H1 (cell line): ENCODE measurements around the gene LMNA. TPM values are rescaled to one million over a fixed set of nuclear protein-coding genes. Genes with fewer than 3 reads are reported as not detected.

Experiments used
- CTCF ChIA-PET: fragments of 300-600 bp; sonication (Branson Sonifier 250); formaldehyde crosslinking; loops from one replicate; lab custom pipeline; 2021; ENCODE audit not compliant: partially characterized antibody; lab: Charles Lee
- POLR2A ChIA-PET: fragments of 300-600 bp; sonication (Branson Sonifier 250); formaldehyde crosslinking; loops from one replicate; lab custom pipeline; 2021; ENCODE audit warnings: inconsistent platforms; ENCODE audit not compliant: partially characterized antibody; lab: Charles Lee
- DNase-seq, 2 experiments: peaks; one replicate each; pipeline versions ENCODE4 v3.0.0 to v3.0.0-alpha.2; 2010 to 2022; ENCODE audit warnings: low spot score in 2 of 2, low read depth in 1 of 2, mixed read lengths in 1 of 2
- FAIRE-seq: peaks from 2 replicates; lab custom pipeline; 2011; peaks lifted over from hg19 to GRCh38; lab: Jason Lieb, UNC
- H2AFZ ChIP-seq: 2 replicates; pipeline ENCODE4 v1.8.1; 2012; ENCODE audit warnings: low read length, inconsistent platforms
- H2AK5ac ChIP-seq: 2 replicates; pipeline ENCODE4 v1.6.1; 2013; ENCODE audit warnings: low read depth, low read length
- H2BK120ac ChIP-seq: replicated peaks from 2 replicates; pipeline ENCODE3; 2013; ENCODE audit warnings: low read depth, low read length, inconsistent platforms
- H2BK12ac ChIP-seq: 2 replicates; pipeline ENCODE4 v1.6.1; 2013; ENCODE audit warnings: low read depth, low read length
- H2BK15ac ChIP-seq: 2 replicates; pipeline ENCODE4 v1.6.1; 2013; ENCODE audit warnings: low read length
- H2BK20ac ChIP-seq: 2 replicates; pipeline ENCODE4 v1.6.1; 2013; ENCODE audit warnings: low read length
- H2BK5ac ChIP-seq: 2 replicates; pipeline ENCODE4 v1.6.1; 2013; ENCODE audit warnings: low read depth, low read length
- H3K14ac ChIP-seq: 2 replicates; pipeline ENCODE4 v1.6.1; 2013; ENCODE audit warnings: inconsistent platforms; ENCODE audit not compliant: insufficient read length
- H3K18ac ChIP-seq: 2 replicates; pipeline ENCODE4 v1.6.1; 2013; ENCODE audit warnings: low read length; ENCODE audit errors: extremely low read depth
- H3K23ac ChIP-seq: 2 replicates; pipeline ENCODE4 v1.6.1; 2013; ENCODE audit warnings: inconsistent platforms; ENCODE audit not compliant: insufficient read length
- H3K23me2 ChIP-seq: 2 replicates; pipeline ENCODE4 v1.6.1; 2013; ENCODE audit warnings: low read depth, low read length
- H3K27ac ChIP-seq: 2 replicates; pipeline ENCODE4 v1.6.1; 2011; ENCODE audit warnings: low read depth, low read length, inconsistent platforms
- H3K27me3 ChIP-seq, 4 experiments: replicated peaks in 1 of 4; 1 replicate in 1 of 4; 2 replicates in 3 of 4; pipeline versions ENCODE4 v1.6.1 to v1.8.1; 2011 to 2013; ENCODE audit warnings: low read length in 3 of 4, mild to moderate bottlenecking in 3 of 4, inconsistent platforms in 2 of 4, mixed read lengths in 2 of 4, moderate library complexity in 1 of 4; ENCODE audit not compliant: control insufficient read depth in 3 of 4, insufficient read depth in 3 of 4; ENCODE audit errors: extremely low read depth in 1 of 4
- H3K36me3 ChIP-seq, 4 experiments: 2 replicates each; pipeline versions ENCODE4 v1.6.1 to v1.8.1; 2011 to 2013; ENCODE audit warnings: mild to moderate bottlenecking in 4 of 4, low read length in 3 of 4, moderate library complexity in 2 of 4, control low read depth in 1 of 4, inconsistent platforms in 1 of 4; ENCODE audit not compliant: insufficient read depth in 4 of 4, control insufficient read depth in 2 of 4
- H3K4ac ChIP-seq: replicated peaks from 2 replicates; pipeline ENCODE3; 2013; ENCODE audit warnings: low read length, low read depth, mixed read lengths, inconsistent platforms; ENCODE audit not compliant: insufficient read length
- H3K4me1 ChIP-seq, 4 experiments: replicated peaks in 1 of 4; 1 replicate in 1 of 4; 2 replicates in 3 of 4; pipeline versions ENCODE4 v1.6.1 to v1.8.1; 2011 to 2013; ENCODE audit warnings: low read length in 3 of 4, inconsistent platforms in 2 of 4, mixed read lengths in 1 of 4; ENCODE audit not compliant: insufficient read depth in 4 of 4, control insufficient read depth in 3 of 4
- H3K4me2 ChIP-seq, 2 experiments: 2 replicates each; pipeline versions ENCODE4 v1.6.1 to v1.8.1; 2011 to 2013; ENCODE audit warnings: low read depth in 2 of 2, low read length in 2 of 2, control low read depth in 1 of 2, inconsistent platforms in 1 of 2, mild to moderate bottlenecking in 1 of 2; ENCODE audit not compliant: insufficient read depth in 1 of 2
- H3K4me3 ChIP-seq, 4 experiments: fragments of 200-600, 300-600 bp in 1 of 4; sonication (generic), shearing (Covaris generic), sonication (Bioruptor Twin) in 1 of 4; 2 replicates each; pipeline versions ENCODE4 v1.5.1 to v1.8.1; 2011 to 2016; ENCODE audit warnings: low read length in 4 of 4, low read depth in 3 of 4, control low read depth in 2 of 4, inconsistent platforms in 2 of 4, mild to moderate bottlenecking in 2 of 4, mixed read lengths in 1 of 4, moderate library complexity in 1 of 4; ENCODE audit not compliant: insufficient read depth in 2 of 4; ENCODE audit errors: extremely low read depth in 1 of 4
- H3K56ac ChIP-seq: replicated peaks from 2 replicates; pipeline ENCODE3; 2013; ENCODE audit warnings: low read depth, mild to moderate bottlenecking, mixed read lengths, low read length, inconsistent platforms; ENCODE audit not compliant: insufficient read length
- H3K79me1 ChIP-seq: 2 replicates; pipeline ENCODE4 v1.6.1; 2013; ENCODE audit warnings: low read depth, low read length, control low read depth
- H3K79me2 ChIP-seq, 2 experiments: 2 replicates each; pipeline versions ENCODE4 v1.6.1 to v1.8.1; 2012 to 2013; ENCODE audit warnings: low read length in 2 of 2, mild to moderate bottlenecking in 2 of 2, inconsistent platforms in 1 of 2; ENCODE audit not compliant: insufficient read depth in 2 of 2, control insufficient read depth in 1 of 2
- H3K9ac ChIP-seq, 4 experiments: replicated peaks in 1 of 4; 1 replicate in 1 of 4; 2 replicates in 3 of 4; pipeline versions ENCODE4 v1.6.1 to v1.8.1; 2011 to 2013; ENCODE audit warnings: low read depth in 3 of 4, low read length in 3 of 4, control low read depth in 2 of 4, mild to moderate bottlenecking in 2 of 4, moderate library complexity in 2 of 4, inconsistent platforms in 1 of 4; ENCODE audit errors: extremely low read depth in 1 of 4
- H3K9me3 ChIP-seq, 2 experiments: 2 replicates each; pipeline versions ENCODE4 v1.6.1 to v1.8.1; 2012 to 2013; ENCODE audit warnings: mild to moderate bottlenecking in 2 of 2, moderate library complexity in 2 of 2, control low read depth in 1 of 2, inconsistent platforms in 1 of 2, low read depth in 1 of 2, low read length in 1 of 2, mixed read lengths in 1 of 2; ENCODE audit not compliant: insufficient read depth in 2 of 2
- H4K20me1 ChIP-seq, 2 experiments: replicated peaks in 1 of 2; 2 replicates each; pipeline versions ENCODE3 to v1.8.1; 2011 to 2013; ENCODE audit warnings: inconsistent platforms in 2 of 2, low read length in 2 of 2, mild to moderate bottlenecking in 1 of 2; ENCODE audit not compliant: insufficient read depth in 2 of 2, control insufficient read depth in 1 of 2
- H4K5ac ChIP-seq: 2 replicates; pipeline ENCODE4 v1.6.1; 2013; ENCODE audit warnings: low read length, low read depth, mixed read lengths, inconsistent platforms; ENCODE audit not compliant: insufficient read length
- H4K8ac ChIP-seq: 2 replicates; pipeline ENCODE4 v1.8.0; 2013; ENCODE audit warnings: mild to moderate bottlenecking, moderate library complexity, low read length, inconsistent platforms; ENCODE audit not compliant: insufficient read depth; ENCODE audit errors: extremely low read depth
- H4K91ac ChIP-seq: replicated peaks from 2 replicates; pipeline ENCODE3; 2013; ENCODE audit warnings: low read length, mixed read lengths, inconsistent platforms; ENCODE audit not compliant: insufficient read length
- YY1 ChIP-seq: IDR thresholded peaks from 2 replicates; pipeline ENCODE4 v1.6.1; 2011; ENCODE audit warnings: low read depth, mild to moderate bottlenecking, low read length
- WGBS, 2 experiments: shearing (Covaris generic) in 1 of 2; methylation state at CpG; one replicate each; pipeline versions ENCODE4 v1.1.6 to v1.1.7; 2013 to 2015; ENCODE audit warnings: low lambda C conversion rate in 2 of 2, mixed read lengths in 2 of 2, inconsistent platforms in 1 of 2, low coverage in 1 of 2, missing lambda C conversion rate in 1 of 2; ENCODE audit not compliant: insufficient replicate concordance in 2 of 2, insufficient coverage in 1 of 2, insufficient read length in 1 of 2; ENCODE audit errors: extremely low coverage in 1 of 2, missing lambda C conversion rate in 1 of 2; 5-methylcytosine and 5-hydroxymethylcytosine counted together
- polyA plus RNA-seq, 7 experiments: library from polyadenylated mRNA; depleted of rRNA in 3 of 7; stranded (reverse) in 5 of 7; unstranded in 2 of 7; fragments of >200 nt in 5 of 7; fragments of 200-250 nt in 2 of 7; gene quantifications; 1 replicate in 5 of 7; 2 replicates in 1 of 7; 4 replicates in 1 of 7; pipeline versions ENCODE4 v1.2.1 to v1.2.3, GENCODE V29; 2011 to 2013; ENCODE audit warnings: missing spikeins in 2 of 7, mixed read lengths in 2 of 7
- total RNA-seq: library from RNA; stranded (reverse); fragmentation: NEBNext Ultra II Directional; extraction: Animal tissue kit (Norgen Biotek cat#: 25700); gene quantifications from 2 replicates; pipeline ENCODE4 v1.2.1, GENCODE V29; 2021

LMNA gene
- total and polyA plus RNA-seq, 2 of the 8 experiments (the other 6 are each of a cell fraction or from before 2014, with no cell fraction given) = 25.8 to 46.8 TPM

GRCh38 chr1:156157966-156158365 lies 43.5 kb downstream of the LMNA start:
- Histone ChIP-seq H3K27me3 (no peaks in the 10 kb centered on the region), H3K56ac (no peak overlapping the region), H2BK5ac (no peak overlapping the region), H3K23me2 (peaks cover 4% of the 10 kb centered on the region; the same call in 1 of the 2 replicates), H3K36me3 (no peaks in the 10 kb centered on the region; a peak in 1 of 8 replicates), H3K4ac (no peak overlapping the region), H3K9me3 (no peaks in the 10 kb centered on the region), H3K23ac (no peak overlapping the region), H2BK20ac (no peak overlapping the region), H2AK5ac (no peak overlapping the region), H3K18ac (no peak overlapping the region), H4K5ac (no peak overlapping the region), H2AFZ (no peak overlapping the region), H2BK15ac (no peak overlapping the region), H3K79me2 (no peaks in the 10 kb centered on the region), H4K91ac (no peak overlapping the region), H3K4me2 (no peak overlapping the region), H3K27ac (no peak overlapping the region), H2BK120ac (no peak overlapping the region), H3K9ac (no peak overlapping the region), H4K20me1 (no peaks in the 10 kb centered on the region), H3K79me1 (no peaks in the 10 kb centered on the region), H2BK12ac (no peak overlapping the region), H3K4me1 (peaks cover 3 to 19% (median 11%) of the 10 kb centered on the region in 4 experiments; a peak in 6 of 7 replicates), H3K4me3 (no peak overlapping the region), H4K8ac (no peak overlapping the region), H3K14ac (no peak overlapping the region)
- 90% methylated on average over 5 of the region's 5 CpGs; no CpG with 5 or more reads in 1 of the 2 experiments for WGBS, 2 experiments
- FAIRE-seq (no peak), DNase-seq (no peak)
- no peak for TF ChIP-seq YY1
- ChIA-PET CTCF (interaction anchor here (1.3 kb wide), 1 partner anchor 16 kb away, joined by 3 read pairs; no protein-coding TSS in a partner anchor), POLR2A (interaction anchor here (2.0 kb wide), 1 partner anchor 55 kb away, joined by 5 read pairs; the partner anchor contains the start of gene PMF1)
